ENCODE results near the gene RPS2.

The RPS2 gene

DNA sequence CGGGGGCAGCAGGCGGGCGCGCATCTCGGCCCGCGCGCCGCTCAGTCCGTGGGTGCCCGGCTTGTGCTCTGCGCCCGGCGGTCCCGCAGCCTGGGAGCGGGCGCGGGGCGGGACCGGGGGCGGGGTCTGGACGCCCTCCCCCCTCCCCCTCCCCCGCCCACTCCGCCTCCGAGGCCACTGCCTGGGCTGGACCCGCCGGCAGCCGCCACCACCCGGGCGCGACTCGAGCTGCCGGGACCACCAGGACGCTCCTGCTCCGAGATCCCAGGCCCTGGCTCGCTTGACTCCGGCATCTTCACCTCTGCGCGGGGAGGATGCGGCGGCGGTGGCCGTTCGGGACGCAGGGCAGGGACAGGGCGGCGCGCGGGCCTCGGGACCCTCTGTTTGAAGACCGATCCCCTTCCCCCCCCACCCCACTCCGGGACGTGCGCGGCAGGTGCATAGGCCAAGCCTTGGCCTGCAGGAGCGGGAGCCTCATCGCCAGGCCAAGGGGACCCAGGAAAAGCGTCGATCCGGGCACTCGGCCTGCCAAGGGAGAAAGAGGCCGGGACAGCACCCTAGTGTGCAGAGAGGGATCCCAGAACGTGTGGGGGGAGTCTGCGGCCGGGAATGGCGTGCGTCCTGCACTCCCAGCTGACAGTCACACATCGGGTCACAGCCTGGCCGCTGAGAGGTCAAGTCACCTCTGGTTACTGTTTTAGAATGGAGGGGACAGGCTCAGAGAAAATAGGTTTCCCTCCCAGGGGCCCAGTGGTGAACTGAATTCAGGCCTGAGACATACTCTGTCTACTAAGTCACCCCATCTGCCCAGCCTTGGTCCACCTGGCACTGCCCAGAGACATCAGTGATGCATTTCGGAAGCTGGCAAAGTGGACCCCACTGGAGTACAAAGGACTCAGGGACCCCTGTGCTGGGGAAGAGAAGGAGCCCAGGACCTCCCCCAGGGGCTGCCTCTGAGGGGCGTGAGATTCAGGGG, 46.0 kb downstream of the RPS2 start, which contains the start of gene HS3ST6:
Gene HS3ST6 (minus strand): TSS at position 65 of the 976 bp plus-strand sequence. CDS start 92 bp downstream, outside the sequence.
- no peak for FAIRE-seq

GRCh38 chr16:1917665-1918350, 46.8 kb downstream of the RPS2 start:
- no peak for FAIRE-seq

DNA sequence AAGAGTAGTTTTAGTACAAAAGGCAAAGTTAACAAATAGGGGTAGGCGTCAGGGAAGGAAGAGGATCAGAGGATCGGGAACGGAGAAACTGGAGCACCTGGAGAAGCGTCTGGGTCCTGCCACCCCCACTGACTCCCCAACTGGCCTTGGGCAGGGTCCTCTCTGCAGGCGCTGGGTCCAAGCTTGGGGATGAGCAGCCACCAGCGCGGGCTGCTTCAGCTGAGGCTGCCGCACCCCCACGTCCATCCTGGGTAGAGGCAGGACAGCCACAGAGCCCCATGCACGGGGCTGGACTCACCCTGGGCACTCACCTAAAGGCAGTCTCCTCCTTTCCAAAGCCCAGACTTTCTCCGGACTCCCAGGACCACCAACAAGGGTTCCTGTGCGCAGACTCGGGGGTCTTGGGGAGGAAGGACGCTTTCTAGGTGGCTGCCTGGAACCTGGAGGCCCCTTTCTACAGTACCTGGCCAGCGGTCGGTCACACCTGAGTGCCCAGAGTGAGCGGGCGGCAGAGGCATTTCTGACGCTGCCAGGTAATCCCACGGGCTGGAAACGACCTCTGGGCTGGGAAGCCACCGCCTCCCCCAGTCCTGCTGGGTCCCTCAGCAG, 47.5 kb downstream of the RPS2 start:
- FAIRE-seq: no peak

- no peak for FAIRE-seq
Observed at GRCh38 chr16:1916640-1916990, 48.0 kb downstream of the RPS2 start.

DNA sequence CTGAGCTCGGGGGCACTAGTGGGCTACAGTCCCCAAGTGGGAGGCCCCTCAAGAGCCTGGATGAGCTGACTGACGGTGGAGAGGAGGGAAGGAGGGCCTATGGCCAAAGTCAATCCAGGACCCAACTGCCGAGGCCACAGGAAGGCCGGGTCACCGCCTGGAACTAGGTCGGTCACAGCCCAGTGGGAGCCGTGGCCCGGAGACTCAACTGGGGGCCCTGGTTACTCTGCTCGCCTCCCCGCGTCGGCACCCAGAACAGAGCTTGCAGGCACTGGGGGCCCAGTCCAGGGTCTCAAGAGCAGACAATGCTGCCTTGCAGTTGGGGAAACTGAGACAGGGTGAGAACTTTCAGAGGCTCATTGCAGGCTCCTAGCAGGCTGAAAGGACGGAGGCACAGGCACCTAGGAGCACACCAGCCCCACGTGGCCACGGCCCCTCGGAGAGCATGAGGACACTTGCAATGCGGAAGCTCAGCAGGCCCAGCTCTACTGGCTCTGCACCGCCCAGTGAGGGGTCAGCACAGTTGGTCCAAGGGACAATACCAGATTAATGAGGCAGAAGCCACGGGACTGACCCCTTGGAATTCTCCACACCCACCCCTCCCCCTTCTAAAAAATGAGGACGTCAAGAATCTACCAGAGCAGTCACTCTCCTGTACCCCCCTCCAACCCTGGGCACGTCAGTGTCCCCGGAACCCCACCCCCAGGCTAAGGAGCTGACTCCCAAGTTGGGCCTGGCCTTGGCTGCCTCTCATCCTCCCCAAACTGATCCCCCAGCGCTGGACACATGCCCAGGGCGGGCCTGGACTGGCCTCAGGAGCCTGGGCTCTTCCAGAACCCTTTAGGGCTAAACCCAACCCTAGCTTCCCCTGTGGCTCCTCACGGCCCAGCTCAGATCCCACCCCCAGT, 48.6 kb downstream of the RPS2 start:
- FAIRE-seq: no peak

DNA sequence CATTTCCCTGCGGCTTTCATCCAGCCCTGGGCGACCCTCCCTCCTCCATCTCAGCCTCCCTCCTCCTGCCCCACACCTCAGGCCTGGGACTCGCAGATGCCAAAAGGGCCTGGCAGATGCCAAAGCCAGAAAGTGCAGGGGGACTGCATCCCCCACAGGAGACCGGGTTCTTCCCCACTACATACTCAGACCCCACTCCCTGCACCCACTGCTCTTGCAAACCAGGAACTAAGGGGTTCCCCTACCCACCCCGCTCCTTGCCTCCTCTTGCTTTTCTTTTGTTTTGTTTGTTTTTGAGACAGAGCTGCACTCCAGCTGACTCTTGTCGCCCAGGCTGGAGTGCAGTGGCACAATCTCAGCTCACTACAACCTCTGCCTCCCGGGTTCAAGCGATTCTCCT, 49.6 kb downstream of the RPS2 start:
- FAIRE-seq: no peak

GRCh38 chr16:1914084-1914608, 50.5 kb downstream of the RPS2 start:
- FAIRE-seq: no peak

DNA sequence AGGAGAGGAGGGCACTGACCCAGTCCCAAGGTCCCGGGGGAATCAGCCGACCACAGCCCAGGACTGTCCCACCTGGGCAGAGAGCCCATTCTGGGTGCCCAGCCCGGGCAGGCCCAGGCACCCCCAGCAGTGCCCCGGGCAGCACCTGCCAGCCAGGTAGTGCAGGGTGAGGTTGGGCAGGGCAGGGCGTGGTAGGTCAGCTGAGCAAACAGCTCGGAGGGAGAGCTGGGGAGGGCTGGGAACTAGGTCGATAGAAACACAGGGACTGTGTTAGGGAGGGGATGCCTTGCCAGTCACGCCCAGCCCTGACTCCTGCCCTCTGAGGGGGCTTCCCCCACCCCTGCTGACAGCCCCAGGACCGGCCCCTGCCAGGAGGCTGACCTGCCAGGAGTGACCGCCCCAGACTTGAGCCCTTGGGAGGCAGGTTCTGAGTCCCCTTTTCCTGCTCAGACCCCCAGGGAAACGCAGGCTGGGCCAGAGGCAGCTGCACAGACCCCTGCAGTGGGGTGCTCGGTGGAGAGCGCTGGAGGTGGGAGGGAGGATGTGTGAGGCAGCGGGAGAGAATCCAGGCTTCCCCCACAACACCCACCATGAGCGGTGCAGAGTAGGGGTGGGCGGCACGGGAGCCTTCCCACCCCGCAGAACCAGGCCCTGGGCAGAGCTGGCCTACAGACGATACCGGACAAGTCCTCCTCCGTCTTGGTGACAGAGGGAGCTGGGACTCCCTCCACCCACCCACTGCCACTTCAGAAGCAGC, 51.1 kb downstream of the RPS2 start:
- no peak for FAIRE-seq

- FAIRE-seq: no peak
Observed at GRCh38 chr16:1912215-1912543, 52.4 kb downstream of the RPS2 start.
